Dendritic cell treated with granulocyte-macrophage colony-stimulating factor and Interleukin-4, amounts not matched to agents 40 ng/mL and 50 ng/mL, for 4 days (primary cell): ENCODE data around the gene TSPYL2.

Experiments
- H3K27ac Mint-ChIP-seq: one replicate; pipeline ENCODE4 v1.8.0; 2022; ENCODE audit warnings: mild to moderate bottlenecking, mixed read lengths
- H3K27me3 Mint-ChIP-seq: one replicate; pipeline ENCODE4 v1.8.0; 2022; ENCODE audit warnings: mild to moderate bottlenecking, mixed read lengths
- H3K36me3 Mint-ChIP-seq: one replicate; pipeline ENCODE4 v1.8.0; 2022; ENCODE audit warnings: low read depth, mixed read lengths
- H3K4me1 Mint-ChIP-seq: one replicate; pipeline ENCODE4 v1.8.0; 2022; ENCODE audit warnings: low read depth, mixed read lengths
- H3K4me3 Mint-ChIP-seq: one replicate; pipeline ENCODE4 v1.8.0; 2022; ENCODE audit warnings: mild to moderate bottlenecking, moderate library complexity, mixed read lengths
- H3K9me3 Mint-ChIP-seq: one replicate; pipeline ENCODE4 v1.8.0; 2022; ENCODE audit warnings: mixed read lengths
- intact Hi-C: fragments of 100-400 bp; cut with micrococcal nuclease; formaldehyde crosslinking; loops from one replicate; pipeline ENCODE4 v1.15.0; 2022

The TSPYL2 gene

DNA sequence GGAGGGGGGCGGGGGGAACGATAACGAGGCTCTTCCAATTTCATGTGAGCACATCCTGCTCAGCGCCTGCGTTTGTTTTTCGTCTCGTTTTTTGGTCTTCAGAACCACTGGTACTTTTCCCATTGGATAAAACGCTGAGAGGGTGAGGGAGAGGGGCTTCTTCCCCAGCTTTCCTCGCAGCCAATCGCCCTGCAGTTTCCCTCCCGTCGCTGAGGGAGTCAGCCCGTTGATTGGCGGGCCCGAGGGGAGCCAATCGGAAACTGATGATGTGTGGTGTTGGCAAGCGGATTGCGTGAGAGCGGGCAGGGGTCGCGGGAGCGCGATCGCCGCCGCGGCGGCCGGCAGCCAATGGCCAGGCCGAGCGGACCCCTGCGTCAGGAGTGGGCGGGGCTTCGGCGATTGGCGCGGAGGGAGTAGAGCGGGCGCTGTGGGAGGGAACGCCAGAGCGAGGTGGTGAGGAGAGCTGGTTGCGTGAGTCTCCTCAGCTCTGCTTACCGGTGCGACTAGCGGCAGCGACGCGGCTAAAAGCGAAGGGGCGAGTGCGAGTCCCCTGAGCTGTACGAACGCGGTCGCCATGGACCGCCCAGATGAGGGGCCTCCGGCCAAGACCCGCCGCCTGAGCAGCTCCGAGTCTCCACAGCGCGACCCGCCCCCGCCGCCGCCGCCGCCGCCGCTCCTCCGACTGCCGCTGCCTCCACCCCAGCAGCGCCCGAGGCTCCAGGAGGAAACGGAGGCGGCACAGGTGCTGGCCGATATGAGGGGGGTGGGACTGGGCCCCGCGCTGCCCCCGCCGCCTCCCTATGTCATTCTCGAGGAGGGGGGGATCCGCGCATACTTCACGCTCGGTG lies at the start of gene TSPYL2:
TSPYL2 (plus strand) TSS at position 443 of the 848 bp plus-strand sequence; CDS start at position 575, 132 bp downstream.
- H3K9me3 Mint-ChIP-seq: no peaks in the 10 kb centered on the region
- H3K4me3 Mint-ChIP-seq: peak within 1 kb of the TSS; percentile 88
- H3K27ac Mint-ChIP-seq: peak within 1 kb of the TSS; percentile 94
- intact Hi-C loops: loop anchor here (1.0 kb wide), 1 partner anchor 11 kb away; no protein-coding TSS in a partner anchor
- peaks cover 24% of the 10 kb centered on the region for H3K36me3 Mint-ChIP-seq
- peaks cover 13% of the 10 kb centered on the region for H3K4me1 Mint-ChIP-seq
- peaks cover 11% of the 10 kb centered on the region for H3K27me3 Mint-ChIP-seq

- no peaks in the 10 kb centered on the region for H3K4me1 Mint-ChIP-seq
- no peaks in the 10 kb centered on the region for H3K36me3 Mint-ChIP-seq
- no peak overlapping the region for H3K27ac Mint-ChIP-seq
- H3K4me3 Mint-ChIP-seq: no peak overlapping the region
- no peaks in the 10 kb centered on the region for H3K9me3 Mint-ChIP-seq
- peaks cover 4% of the 10 kb centered on the region for H3K27me3 Mint-ChIP-seq
- intact Hi-C loops: no loop called here
These were observed 46.0 kb upstream of the TSPYL2 start for GRCh38 chrX:53036149-53036548.

DNA sequence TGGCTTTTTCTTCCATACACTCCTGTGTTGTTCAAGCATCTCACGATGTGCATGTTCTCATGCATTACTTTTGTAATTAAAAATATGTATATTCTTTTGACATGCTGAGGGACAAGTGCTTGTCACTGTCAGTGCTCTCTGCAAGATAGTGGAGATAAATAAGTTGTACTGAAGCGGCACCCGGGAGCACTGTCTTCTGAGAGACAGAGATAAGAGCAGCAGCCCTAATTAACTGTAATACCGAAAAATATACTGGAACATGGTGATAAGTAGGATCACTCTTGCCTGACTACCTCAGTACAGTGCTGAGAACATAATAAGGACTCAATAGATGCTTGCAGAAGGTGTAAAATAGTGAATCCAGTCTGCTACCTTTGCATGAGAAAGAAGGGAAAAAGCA lies 42.9 kb upstream of the TSPYL2 start:
- Mint-ChIP-seq H3K27ac (no peak overlapping the region), H3K27me3 (peaks cover 6% of the 10 kb centered on the region), H3K4me1 (peaks cover 6% of the 10 kb centered on the region), H3K9me3 (no peaks in the 10 kb centered on the region), H3K4me3 (no peak overlapping the region), H3K36me3 (no peaks in the 10 kb centered on the region)
- intact Hi-C loops: no loop called here

GRCh38 chrX:53044995-53045394 lies 37.2 kb upstream of the TSPYL2 start:
- H3K36me3 Mint-ChIP-seq: no peaks in the 10 kb centered on the region
- intact Hi-C loops: no loop called here
- H3K27ac Mint-ChIP-seq: no peak overlapping the region
- H3K27me3 Mint-ChIP-seq: peaks cover 13% of the 10 kb centered on the region
- no peak overlapping the region for H3K4me3 Mint-ChIP-seq
- peaks cover 22% of the 10 kb centered on the region for H3K4me1 Mint-ChIP-seq
- H3K9me3 Mint-ChIP-seq: no peaks in the 10 kb centered on the region

DNA sequence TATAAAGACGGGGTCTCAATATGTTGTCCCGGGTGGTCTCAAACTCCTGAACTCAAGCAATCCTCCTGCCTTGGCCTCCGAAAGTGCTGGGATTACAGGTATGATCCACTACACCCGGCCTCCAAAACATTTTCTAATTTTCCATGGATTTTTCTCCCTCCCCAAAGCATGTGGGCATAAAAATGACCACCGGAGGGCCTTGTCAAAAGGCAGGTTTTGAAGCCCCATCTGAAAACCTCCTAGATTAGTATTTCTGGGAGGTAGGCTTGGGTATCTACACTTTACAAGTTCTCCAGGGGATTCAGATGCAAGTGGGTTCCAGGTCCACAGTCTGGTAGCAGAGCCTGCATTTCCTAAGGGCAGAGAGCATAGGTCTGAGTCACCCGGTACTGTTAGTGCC lies 34.9 kb upstream of the TSPYL2 start:
- H3K4me1 Mint-ChIP-seq: peaks cover 22% of the 10 kb centered on the region
- H3K9me3 Mint-ChIP-seq: no peaks in the 10 kb centered on the region
- peaks cover 13% of the 10 kb centered on the region for H3K27me3 Mint-ChIP-seq
- no peaks in the 10 kb centered on the region for H3K36me3 Mint-ChIP-seq
- intact Hi-C loops: no loop called here
- H3K4me3 Mint-ChIP-seq: no peak overlapping the region
- H3K27ac Mint-ChIP-seq: no peak overlapping the region

- intact Hi-C loops: no loop called here
- Mint-ChIP-seq H3K36me3 (no peaks in the 10 kb centered on the region), H3K4me1 (peaks cover 22% of the 10 kb centered on the region), H3K27me3 (peaks cover 13% of the 10 kb centered on the region), H3K9me3 (no peaks in the 10 kb centered on the region), H3K4me3 (peak within 1 kb of the TSS; percentile 43), H3K27ac (no peak within 1 kb of the TSS)
These were observed 33.7 kb upstream of the TSPYL2 start, which contains the start of gene GPR173 for GRCh38 chrX:53048169-53049126. TSS of gene GPR173 (plus strand) at chrX:53048789. CDS start at chrX:53076622, 27,833 bp downstream.

GRCh38 chrX:53049127-53049517 lies 33.0 kb upstream of the TSPYL2 start:
- no peak overlapping the region for H3K4me3 Mint-ChIP-seq
- intact Hi-C loops: no loop called here
- peaks cover 11% of the 10 kb centered on the region for H3K27me3 Mint-ChIP-seq
- H3K27ac Mint-ChIP-seq: no peak overlapping the region
- no peaks in the 10 kb centered on the region for H3K9me3 Mint-ChIP-seq
- H3K4me1 Mint-ChIP-seq: peaks cover 17% of the 10 kb centered on the region
- H3K36me3 Mint-ChIP-seq: no peaks in the 10 kb centered on the region

DNA sequence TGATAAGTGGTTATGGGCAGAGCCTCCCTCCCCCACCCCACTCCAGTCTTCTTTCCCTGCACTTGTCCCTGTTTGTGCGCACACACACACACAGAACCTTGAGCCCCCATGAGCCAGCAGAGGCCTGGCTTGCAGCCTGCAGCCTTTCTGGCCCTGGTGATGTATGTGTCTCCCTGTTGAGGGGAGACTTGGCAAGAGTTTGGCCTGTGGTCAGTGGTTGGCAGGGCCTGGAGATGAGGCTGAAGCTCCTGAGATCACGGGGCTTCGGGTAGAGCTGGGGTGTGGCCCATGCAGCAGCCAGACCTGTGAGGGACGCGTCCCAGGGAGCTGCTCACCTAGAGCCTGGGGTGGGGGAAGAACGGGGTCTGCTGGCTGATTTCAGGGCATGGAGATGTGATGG lies 31.3 kb upstream of the TSPYL2 start:
- Mint-ChIP-seq H3K9me3 (no peaks in the 10 kb centered on the region), H3K27ac (no peak overlapping the region), H3K27me3 (peaks cover 11% of the 10 kb centered on the region), H3K36me3 (no peaks in the 10 kb centered on the region), H3K4me3 (no peak overlapping the region), H3K4me1 (peaks cover 13% of the 10 kb centered on the region)
- intact Hi-C loops: no loop called here

DNA sequence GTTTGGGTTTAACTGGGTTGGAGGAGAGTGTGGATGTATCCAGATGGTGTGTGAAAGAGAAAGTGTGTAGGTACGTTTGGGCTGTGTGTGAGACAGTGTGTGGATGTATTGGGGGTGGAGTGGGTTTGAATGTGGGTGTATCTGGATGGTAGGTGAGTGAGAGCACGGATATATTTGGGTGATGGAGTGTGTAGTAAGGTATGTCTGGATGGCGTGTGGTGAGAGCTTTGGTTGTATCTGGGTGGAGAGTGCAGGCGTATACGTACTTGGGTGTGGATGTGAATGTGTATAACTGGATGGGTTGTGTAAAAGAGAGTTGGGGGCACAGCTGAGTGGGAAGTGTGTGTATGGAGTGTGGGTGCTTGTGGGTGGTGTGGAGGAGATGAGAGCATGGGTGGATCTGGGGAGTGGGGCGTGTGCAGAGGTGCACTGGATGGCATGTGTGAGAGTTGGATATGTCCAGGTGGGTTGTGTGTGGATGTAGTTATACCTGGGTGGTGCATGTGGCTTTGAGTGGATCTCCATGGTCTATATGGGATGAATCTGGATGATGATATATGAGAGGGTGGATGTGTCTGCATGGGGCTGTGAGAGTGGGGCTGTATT lies 26.8 kb upstream of the TSPYL2 start:
- Mint-ChIP-seq H3K27me3 (no peaks in the 10 kb centered on the region), H3K27ac (no peak overlapping the region), H3K36me3 (no peaks in the 10 kb centered on the region), H3K4me1 (no peaks in the 10 kb centered on the region), H3K9me3 (no peaks in the 10 kb centered on the region), H3K4me3 (no peak overlapping the region)
- intact Hi-C loops: no loop called here

DNA sequence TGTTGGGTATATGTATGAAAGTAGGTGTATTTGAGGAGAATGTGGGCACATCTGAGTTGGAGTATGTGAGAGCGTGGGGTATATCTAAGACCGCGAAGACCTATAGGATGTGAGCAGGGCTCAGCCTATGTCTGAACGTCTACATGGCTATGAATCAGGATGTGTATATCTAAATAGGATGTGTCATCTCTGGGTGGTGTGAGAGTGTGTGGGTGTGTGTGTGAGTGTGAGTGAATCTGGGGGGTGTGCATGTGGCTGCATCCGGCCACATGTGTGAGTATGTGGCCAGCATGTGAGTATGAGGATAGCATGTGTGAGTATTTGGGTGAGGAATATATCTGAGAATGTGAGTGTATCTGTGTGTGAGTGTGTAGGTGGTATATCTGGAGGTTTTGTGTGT lies 25.9 kb upstream of the TSPYL2 start:
- H3K4me1 Mint-ChIP-seq: no peaks in the 10 kb centered on the region
- no peaks in the 10 kb centered on the region for H3K9me3 Mint-ChIP-seq
- intact Hi-C loops: no loop called here
- no peaks in the 10 kb centered on the region for H3K36me3 Mint-ChIP-seq
- H3K27me3 Mint-ChIP-seq: no peaks in the 10 kb centered on the region
- H3K4me3 Mint-ChIP-seq: no peak overlapping the region
- H3K27ac Mint-ChIP-seq: no peak overlapping the region

GRCh38 chrX:53065104-53065503 lies 17.1 kb upstream of the TSPYL2 start:
- Mint-ChIP-seq H3K9me3 (no peaks in the 10 kb centered on the region), H3K36me3 (no peaks in the 10 kb centered on the region), H3K4me3 (no peak overlapping the region), H3K27me3 (no peaks in the 10 kb centered on the region), H3K4me1 (peaks cover 16% of the 10 kb centered on the region), H3K27ac (no peak overlapping the region)
- intact Hi-C loops: no loop called here

GRCh38 chrX:53071064-53071463 lies 11.1 kb upstream of the TSPYL2 start:
- intact Hi-C loops: loop anchor here (2.0 kb wide), 1 partner anchor 18 kb away; no protein-coding TSS in a partner anchor
- Mint-ChIP-seq H3K4me3 (no peak overlapping the region), H3K36me3 (no peaks in the 10 kb centered on the region), H3K4me1 (peaks cover 13% of the 10 kb centered on the region), H3K27me3 (peaks cover 4% of the 10 kb centered on the region), H3K9me3 (no peaks in the 10 kb centered on the region), H3K27ac (no peak overlapping the region)

DNA sequence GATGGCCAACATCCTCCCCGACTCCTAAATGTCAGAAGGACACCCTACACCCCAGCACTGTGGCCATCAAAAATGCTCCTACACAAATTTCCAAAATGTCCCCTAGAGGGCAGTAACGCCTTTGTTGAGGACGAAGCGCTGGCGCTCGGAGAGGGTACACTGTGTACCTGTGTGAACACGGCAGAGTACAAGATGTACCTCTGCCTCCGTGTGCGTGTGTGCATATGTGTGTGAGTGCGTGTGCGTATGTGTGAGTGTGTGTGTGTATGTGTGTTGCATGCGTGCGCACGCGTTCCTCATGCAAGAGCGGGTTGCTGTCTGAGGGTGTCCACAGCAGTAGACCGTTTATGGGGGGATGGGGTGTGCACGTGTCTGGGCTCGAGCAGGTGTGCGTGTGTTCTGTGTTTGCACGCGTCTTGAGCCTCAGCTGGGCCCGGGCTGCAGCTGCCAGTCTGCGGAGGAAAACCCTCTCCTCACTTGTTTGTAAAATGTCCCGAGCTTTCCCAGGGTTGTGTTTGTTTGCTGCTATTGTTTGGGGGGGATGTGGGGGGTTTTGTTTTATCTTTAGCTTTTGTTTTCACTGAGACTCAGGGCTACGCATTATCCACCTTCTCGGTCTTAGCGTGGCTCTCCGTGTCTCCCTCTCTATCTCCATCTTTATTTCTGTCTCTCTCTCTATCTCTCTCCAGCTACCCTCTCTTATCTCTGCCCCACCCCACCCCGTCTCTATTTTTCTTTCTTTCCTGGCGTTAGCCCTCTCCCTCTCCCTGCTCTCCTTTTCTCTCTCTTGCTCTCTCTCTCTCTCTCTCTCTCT lies 10.4 kb upstream of the TSPYL2 start:
- Mint-ChIP-seq H3K4me1 (peaks cover 13% of the 10 kb centered on the region), H3K9me3 (peaks cover 5% of the 10 kb centered on the region), H3K27me3 (peaks cover 4% of the 10 kb centered on the region), H3K36me3 (no peaks in the 10 kb centered on the region), H3K27ac (peak overlapping the region; percentile 8), H3K4me3 (peak overlapping the region; percentile 64)
- intact Hi-C loops: loop anchor here (2.0 kb wide), 1 partner anchor 17 kb away; no protein-coding TSS in a partner anchor
